ENCODE results near the gene ZKSCAN8. TPM values are rescaled to one million over a fixed set of nuclear protein-coding genes. Genes with fewer than 3 reads are reported as not detected.

ZKSCAN8 gene
- total RNA-seq, 1 experiment from 2014 or later: 20.7 TPM

DNA sequence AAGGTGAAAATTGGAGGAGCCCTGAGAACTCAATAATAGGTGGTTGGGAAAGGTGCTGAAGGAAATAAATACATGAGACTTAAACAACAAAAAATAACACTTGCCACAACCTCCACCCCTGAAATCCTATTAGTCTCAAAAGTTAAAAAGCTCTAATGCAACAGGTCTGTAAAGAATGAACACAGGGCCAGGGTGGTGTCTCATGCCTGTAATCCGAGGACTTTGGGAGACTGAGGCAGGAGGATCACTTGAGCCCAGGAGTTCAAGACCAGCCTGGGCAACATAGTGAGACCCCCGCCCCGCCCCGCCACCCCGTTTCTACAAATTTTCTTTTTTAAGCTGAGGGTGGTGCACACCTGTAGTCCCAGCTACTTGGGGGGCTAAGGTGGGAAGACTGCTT, 1.1 kb upstream of the ZKSCAN8 start:
- DNase-seq (ENCODE audit: low read depth, low spot score) (no peak), ATAC-seq (no peak)
- ChIA-PET RAD21 (ENCODE audit: low non-redundant PET in 1 of 2, low total read pairs in 2 of 2, uncharacterized antibody in 2 of 2, unreplicated experiment in 2 of 2) (no interaction called here), CTCF (interaction anchor here (0.7 to 1.9 kb wide), 2 partner anchors 23 to 214 kb away, joined by 3 to 8 read pairs; no protein-coding TSS in a partner anchor), POLR2A (interaction anchor here (0.6 to 2.7 kb wide), 5 partner anchors 10 to 243 kb away, joined by 3 to 21 read pairs (median 6); partner anchors contain the start of genes ZKSCAN4 and ZSCAN16)
- Histone ChIP-seq H3K9me3 (ENCODE audit: control insufficient read depth in 1 of 2, insufficient read depth in 1 of 2, low read depth in 1 of 2, low read length in 2 of 2) (no peaks in the 10 kb centered on the region), H2AFZ (ENCODE audit: low read depth, low read length, poor library complexity, severe bottlenecking) (peak overlapping the region; percentile 78), H3K9me2 (ENCODE audit: insufficient read depth) (no peaks in the 10 kb centered on the region), H3K27me3 (ENCODE audit: insufficient read depth, low read length) (no peaks in the 10 kb centered on the region), H3K79me2 (ENCODE audit: insufficient read depth, low read length) (peaks cover 48% of the 10 kb centered on the region), H3K4me2 (ENCODE audit: low read length) (no peak overlapping the region), H3K36me3 (ENCODE audit: control insufficient read depth in 1 of 2, insufficient read depth in 2 of 2, low read length in 2 of 2) (peaks cover 8 to 9% of the 10 kb centered on the region in 2 experiments; a peak in 2 of 4 replicates), H3K4me1 (ENCODE audit: control insufficient read depth in 1 of 2, insufficient read depth in 2 of 2, low read length in 2 of 2) (peaks cover 6 to 23% of the 10 kb centered on the region in 2 experiments), H3K27ac (ENCODE audit: low read depth, low read length) (no peak overlapping the region), H4K20me1 (ENCODE audit: insufficient read depth) (no peaks in the 10 kb centered on the region), H3K4me3 (replicated peaks in 1 of 2; ENCODE audit: low read depth in 1 of 2, low read length in 2 of 2) (no peak overlapping the region), H3K9ac (ENCODE audit: low read length) (no peak overlapping the region)
- no peak for TF ChIP-seq TCF7L2 (IDR thresholded peaks at IDR 0.05; ENCODE audit: borderline replicate concordance, extremely low read depth, insufficient read depth, insufficient read length)
- TF ChIP-seq ZNF274 (IDR thresholded peaks at IDR 0.05; ENCODE audit: low read depth, low read length): no peak
- no peak for TF ChIP-seq EZH2 (IDR thresholded peaks at IDR 0.05)
- TF ChIP-seq, protein P1, sequence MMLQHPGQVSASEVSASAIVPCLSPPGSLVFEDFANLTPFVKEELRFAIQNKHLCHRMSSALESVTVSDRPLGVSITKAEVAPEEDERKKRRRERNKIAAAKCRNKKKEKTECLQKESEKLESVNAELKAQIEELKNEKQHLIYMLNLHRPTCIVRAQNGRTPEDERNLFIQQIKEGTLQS (IDR thresholded peaks at IDR 0.05): no peak
- TF ChIP-seq, protein P2, sequence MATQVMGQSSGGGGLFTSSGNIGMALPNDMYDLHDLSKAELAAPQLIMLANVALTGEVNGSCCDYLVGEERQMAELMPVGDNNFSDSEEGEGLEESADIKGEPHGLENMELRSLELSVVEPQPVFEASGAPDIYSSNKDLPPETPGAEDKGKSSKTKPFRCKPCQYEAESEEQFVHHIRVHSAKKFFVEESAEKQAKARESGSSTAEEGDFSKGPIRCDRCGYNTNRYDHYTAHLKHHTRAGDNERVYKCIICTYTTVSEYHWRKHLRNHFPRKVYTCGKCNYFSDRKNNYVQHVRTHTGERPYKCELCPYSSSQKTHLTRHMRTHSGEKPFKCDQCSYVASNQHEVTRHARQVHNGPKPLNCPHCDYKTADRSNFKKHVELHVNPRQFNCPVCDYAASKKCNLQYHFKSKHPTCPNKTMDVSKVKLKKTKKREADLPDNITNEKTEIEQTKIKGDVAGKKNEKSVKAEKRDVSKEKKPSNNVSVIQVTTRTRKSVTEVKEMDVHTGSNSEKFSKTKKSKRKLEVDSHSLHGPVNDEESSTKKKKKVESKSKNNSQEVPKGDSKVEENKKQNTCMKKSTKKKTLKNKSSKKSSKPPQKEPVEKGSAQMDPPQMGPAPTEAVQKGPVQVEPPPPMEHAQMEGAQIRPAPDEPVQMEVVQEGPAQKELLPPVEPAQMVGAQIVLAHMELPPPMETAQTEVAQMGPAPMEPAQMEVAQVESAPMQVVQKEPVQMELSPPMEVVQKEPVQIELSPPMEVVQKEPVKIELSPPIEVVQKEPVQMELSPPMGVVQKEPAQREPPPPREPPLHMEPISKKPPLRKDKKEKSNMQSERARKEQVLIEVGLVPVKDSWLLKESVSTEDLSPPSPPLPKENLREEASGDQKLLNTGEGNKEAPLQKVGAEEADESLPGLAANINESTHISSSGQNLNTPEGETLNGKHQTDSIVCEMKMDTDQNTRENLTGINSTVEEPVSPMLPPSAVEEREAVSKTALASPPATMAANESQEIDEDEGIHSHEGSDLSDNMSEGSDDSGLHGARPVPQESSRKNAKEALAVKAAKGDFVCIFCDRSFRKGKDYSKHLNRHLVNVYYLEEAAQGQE (IDR thresholded peaks at IDR 0.05; ENCODE audit: low read depth): no peak
- no peak for TF ChIP-seq SIN3A (IDR thresholded peaks at IDR 0.05; ENCODE audit: low read depth)
- TF ChIP-seq CEBPB (IDR thresholded peaks at IDR 0.05; ENCODE audit: low read depth): no peak
- no peak for TF ChIP-seq EGR1 (IDR thresholded peaks at IDR 0.05; ENCODE audit: low read depth)
- TF ChIP-seq, protein P3, sequence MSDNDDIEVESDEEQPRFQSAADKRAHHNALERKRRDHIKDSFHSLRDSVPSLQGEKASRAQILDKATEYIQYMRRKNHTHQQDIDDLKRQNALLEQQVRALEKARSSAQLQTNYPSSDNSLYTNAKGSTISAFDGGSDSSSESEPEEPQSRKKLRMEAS (IDR thresholded peaks at IDR 0.05): no peak
- no peak for TF ChIP-seq FOSL1 (IDR thresholded peaks at IDR 0.05; ENCODE audit: low read depth)
- TF ChIP-seq YY1 (IDR thresholded peaks at IDR 0.05; ENCODE audit: extremely low read depth, insufficient replicate concordance, low read depth, low read length): no peak
- TF ChIP-seq JUND (IDR thresholded peaks at IDR 0.05): no peak
- no peak for TF ChIP-seq SP1 (IDR thresholded peaks at IDR 0.05; ENCODE audit: low read depth)
- intact Hi-C loops (cut with micrococcal nuclease): loop anchor here (1.0 to 2.0 kb wide), 2 partner anchors 16 to 216 kb away; partner anchors contain the start of gene ZSCAN16
- no TSS peak for BruUV-seq (replicated peaks)

All from HCT116 (cell line).